Measurements from ENCODE around the gene AREL1. TPM values are rescaled to one million over a fixed set of nuclear protein-coding genes. Genes with fewer than 3 reads are reported as not detected.
A peak's percentile ranks its signal among the peaks of the same experiment; 100 is the strongest.

Gene AREL1
- total RNA-seq, 1 experiment from 2014 or later, result 44.7 TPM

DNA sequence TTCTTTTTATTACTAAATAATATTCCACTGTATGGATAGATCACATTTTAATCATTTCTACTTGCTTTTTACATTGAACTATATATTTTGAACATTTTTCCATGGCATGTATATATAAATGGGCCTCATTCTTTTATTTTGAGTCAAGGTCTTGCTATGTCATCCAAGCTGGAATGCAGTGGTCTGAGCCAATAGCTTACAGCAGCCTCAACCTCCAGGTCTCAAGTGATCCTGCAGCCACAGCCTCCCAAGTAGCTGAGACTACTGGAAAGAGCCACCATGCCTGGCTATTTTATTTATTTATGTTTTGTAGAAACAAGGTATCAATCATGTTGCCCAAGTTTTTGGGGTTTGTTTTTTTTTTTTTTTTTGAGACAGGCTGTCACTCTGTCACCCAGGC, 7.6 kb upstream of the AREL1 start:
- POLR2A ChIA-PET, result no interaction called here
- H3K9me3 ChIP-seq (ENCODE audit: control insufficient read depth, insufficient read depth, low read depth, low read length), result no peaks in the 10 kb centered on the region
- H3K36me3 ChIP-seq (ENCODE audit: control insufficient read depth, insufficient read depth, low read length), result peaks cover 13% of the 10 kb centered on the region

DNA sequence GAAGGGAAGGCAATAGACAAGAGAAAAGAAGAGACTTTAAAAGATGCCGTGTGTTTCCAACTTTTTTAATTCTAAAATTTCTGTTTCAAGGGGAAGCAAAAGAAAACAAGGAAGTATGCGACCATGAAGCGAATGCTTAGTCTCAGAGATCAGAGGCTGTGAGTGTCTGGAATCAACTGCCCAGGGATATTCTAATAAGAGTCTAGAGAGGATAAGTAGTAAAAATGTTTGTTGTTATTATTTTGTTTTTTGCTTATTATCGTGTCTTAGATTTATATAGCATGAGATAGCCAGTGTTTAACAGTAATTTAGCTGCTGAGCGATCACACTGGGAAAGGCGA, 485 bp upstream of the AREL1 start:
- DNase-seq (ENCODE audit: low read depth, low spot score) (no peak), ATAC-seq (no peak)
- CTCF ChIA-PET, result no interaction called here
- Histone ChIP-seq H3K36me3 (ENCODE audit: control insufficient read depth, insufficient read depth, low read length) (peaks cover 31% of the 10 kb centered on the region), H3K9me3 (ENCODE audit: control insufficient read depth, insufficient read depth, low read depth, low read length) (no peaks in the 10 kb centered on the region), H3K4me1 (ENCODE audit: control insufficient read depth, insufficient read depth, low read length) (peaks cover 7% of the 10 kb centered on the region; the same call in 1 of the 2 replicates), H3K27me3 (ENCODE audit: control insufficient read depth, insufficient read depth, low read length) (no peaks in the 10 kb centered on the region), H3K4me3 (ENCODE audit: low read depth in 2 of 2, low read length in 2 of 2) (peak overlapping the region; percentile 99), H3K27ac (ENCODE audit: low read length) (peak overlapping the region; percentile 97)
- in situ Hi-C loops (cut with HindIII; ENCODE audit: low pct_unique_long_range_greater_than_20kb, low sequenced_read_pairs) (no loop called here), intact Hi-C loops (cut with micrococcal nuclease; ENCODE audit: unreplicated experiment) (no loop called here)
- no peak for TF ChIP-seq POLR2AphosphoS5 (IDR thresholded peaks at IDR 0.05; ENCODE audit: low read depth, low read length)
- TF ChIP-seq, protein P1, sequence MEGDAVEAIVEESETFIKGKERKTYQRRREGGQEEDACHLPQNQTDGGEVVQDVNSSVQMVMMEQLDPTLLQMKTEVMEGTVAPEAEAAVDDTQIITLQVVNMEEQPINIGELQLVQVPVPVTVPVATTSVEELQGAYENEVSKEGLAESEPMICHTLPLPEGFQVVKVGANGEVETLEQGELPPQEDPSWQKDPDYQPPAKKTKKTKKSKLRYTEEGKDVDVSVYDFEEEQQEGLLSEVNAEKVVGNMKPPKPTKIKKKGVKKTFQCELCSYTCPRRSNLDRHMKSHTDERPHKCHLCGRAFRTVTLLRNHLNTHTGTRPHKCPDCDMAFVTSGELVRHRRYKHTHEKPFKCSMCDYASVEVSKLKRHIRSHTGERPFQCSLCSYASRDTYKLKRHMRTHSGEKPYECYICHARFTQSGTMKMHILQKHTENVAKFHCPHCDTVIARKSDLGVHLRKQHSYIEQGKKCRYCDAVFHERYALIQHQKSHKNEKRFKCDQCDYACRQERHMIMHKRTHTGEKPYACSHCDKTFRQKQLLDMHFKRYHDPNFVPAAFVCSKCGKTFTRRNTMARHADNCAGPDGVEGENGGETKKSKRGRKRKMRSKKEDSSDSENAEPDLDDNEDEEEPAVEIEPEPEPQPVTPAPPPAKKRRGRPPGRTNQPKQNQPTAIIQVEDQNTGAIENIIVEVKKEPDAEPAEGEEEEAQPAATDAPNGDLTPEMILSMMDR (IDR thresholded peaks at IDR 0.05), result no peak
- TF ChIP-seq TCF7L2 (IDR thresholded peaks at IDR 0.05; ENCODE audit: low read depth, low read length), result no peak
- TF ChIP-seq, protein P2, sequence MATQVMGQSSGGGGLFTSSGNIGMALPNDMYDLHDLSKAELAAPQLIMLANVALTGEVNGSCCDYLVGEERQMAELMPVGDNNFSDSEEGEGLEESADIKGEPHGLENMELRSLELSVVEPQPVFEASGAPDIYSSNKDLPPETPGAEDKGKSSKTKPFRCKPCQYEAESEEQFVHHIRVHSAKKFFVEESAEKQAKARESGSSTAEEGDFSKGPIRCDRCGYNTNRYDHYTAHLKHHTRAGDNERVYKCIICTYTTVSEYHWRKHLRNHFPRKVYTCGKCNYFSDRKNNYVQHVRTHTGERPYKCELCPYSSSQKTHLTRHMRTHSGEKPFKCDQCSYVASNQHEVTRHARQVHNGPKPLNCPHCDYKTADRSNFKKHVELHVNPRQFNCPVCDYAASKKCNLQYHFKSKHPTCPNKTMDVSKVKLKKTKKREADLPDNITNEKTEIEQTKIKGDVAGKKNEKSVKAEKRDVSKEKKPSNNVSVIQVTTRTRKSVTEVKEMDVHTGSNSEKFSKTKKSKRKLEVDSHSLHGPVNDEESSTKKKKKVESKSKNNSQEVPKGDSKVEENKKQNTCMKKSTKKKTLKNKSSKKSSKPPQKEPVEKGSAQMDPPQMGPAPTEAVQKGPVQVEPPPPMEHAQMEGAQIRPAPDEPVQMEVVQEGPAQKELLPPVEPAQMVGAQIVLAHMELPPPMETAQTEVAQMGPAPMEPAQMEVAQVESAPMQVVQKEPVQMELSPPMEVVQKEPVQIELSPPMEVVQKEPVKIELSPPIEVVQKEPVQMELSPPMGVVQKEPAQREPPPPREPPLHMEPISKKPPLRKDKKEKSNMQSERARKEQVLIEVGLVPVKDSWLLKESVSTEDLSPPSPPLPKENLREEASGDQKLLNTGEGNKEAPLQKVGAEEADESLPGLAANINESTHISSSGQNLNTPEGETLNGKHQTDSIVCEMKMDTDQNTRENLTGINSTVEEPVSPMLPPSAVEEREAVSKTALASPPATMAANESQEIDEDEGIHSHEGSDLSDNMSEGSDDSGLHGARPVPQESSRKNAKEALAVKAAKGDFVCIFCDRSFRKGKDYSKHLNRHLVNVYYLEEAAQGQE (IDR thresholded peaks at IDR 0.05; ENCODE audit: insufficient read depth in 1 of 2, low read depth in 2 of 2, low read length in 1 of 2), result no peak
- TF ChIP-seq SIN3A (IDR thresholded peaks at IDR 0.05; ENCODE audit: borderline replicate concordance, insufficient read depth, low read depth, low read length), result no peak
- no TSS peak for BruUV-seq (replicated peaks)
- POLR2A ChIA-PET, result no interaction called here

More for the DNA sequence above, 7.6 kb upstream of the AREL1 start:
- BruUV-seq (replicated peaks), result no TSS peak
- Histone ChIP-seq H3K4me3 (ENCODE audit: low read depth in 2 of 2, low read length in 2 of 2) (no peak overlapping the region), H3K27me3 (ENCODE audit: control insufficient read depth, insufficient read depth, low read length) (no peaks in the 10 kb centered on the region), H3K27ac (ENCODE audit: low read length) (no peak overlapping the region), H3K4me1 (ENCODE audit: control insufficient read depth, insufficient read depth, low read length) (no peaks in the 10 kb centered on the region)
- intact Hi-C loops (cut with micrococcal nuclease; ENCODE audit: unreplicated experiment), result no loop called here
- DNase-seq (ENCODE audit: low read depth, low spot score), result no peak
- CTCF ChIA-PET, result interaction anchor here (0.6 kb wide), 1 partner anchor 30 kb away, joined by 8 read pairs; no protein-coding TSS in a partner anchor
- TF ChIP-seq, protein P1 (IDR thresholded peaks at IDR 0.05), result no peak
- TF ChIP-seq TCF7L2 (IDR thresholded peaks at IDR 0.05; ENCODE audit: low read depth, low read length) (no peak), SIN3A (IDR thresholded peaks at IDR 0.05; ENCODE audit: borderline replicate concordance, insufficient read depth, low read depth, low read length) (no peak), POLR2AphosphoS5 (IDR thresholded peaks at IDR 0.05; ENCODE audit: low read depth, low read length) (no peak)
- TF ChIP-seq, protein P2 (IDR thresholded peaks at IDR 0.05; ENCODE audit: insufficient read depth in 1 of 2, low read depth in 2 of 2, low read length in 1 of 2), result no peak
- in situ Hi-C loops (cut with HindIII; ENCODE audit: low pct_unique_long_range_greater_than_20kb, low sequenced_read_pairs), result no loop called here
- no peak for ATAC-seq
